CD4-positive, alpha-beta T cell treated with Interleukin-17A for 1 hour (primary cell): ENCODE data around the gene DNM3.

ENCODE experiments used
- DNase-seq: peaks from one replicate; pipeline ENCODE4 v3.0.0-alpha.2; 2020

DNM3 gene

DNA sequence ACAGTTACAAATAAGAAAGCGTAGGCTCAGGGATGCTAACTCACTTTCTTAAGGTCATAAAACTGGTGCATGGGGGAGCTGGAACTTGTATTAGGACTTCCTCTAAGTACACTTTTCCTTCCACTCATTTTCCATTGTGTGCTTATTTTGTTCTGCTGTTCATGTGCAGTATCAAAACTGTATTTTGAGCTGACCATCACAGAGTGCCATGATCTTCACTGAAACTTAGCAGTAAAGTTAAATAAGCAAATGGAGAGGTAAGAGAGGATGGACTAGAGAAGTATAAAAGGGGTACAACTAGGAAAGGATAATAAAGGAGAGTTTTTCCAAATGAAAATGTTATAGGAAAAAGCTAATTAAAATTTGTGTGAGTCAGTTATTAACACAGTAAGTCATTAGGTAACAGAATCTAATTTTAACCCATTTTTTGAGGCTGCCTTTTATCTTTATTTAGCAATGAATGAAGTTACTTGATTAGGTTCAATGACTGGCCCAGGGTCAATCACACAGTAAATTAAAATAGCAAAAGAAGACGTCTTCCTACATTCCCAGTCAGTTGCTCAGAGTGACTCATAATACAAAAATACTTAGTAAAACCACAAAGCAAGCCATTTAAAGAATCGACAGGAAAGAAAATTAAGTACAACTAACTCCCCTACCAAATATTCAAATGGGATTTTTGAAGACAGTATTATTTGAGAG lies 413.4 kb downstream of the DNM3 start:
- DNase-seq: no peak

DNA sequence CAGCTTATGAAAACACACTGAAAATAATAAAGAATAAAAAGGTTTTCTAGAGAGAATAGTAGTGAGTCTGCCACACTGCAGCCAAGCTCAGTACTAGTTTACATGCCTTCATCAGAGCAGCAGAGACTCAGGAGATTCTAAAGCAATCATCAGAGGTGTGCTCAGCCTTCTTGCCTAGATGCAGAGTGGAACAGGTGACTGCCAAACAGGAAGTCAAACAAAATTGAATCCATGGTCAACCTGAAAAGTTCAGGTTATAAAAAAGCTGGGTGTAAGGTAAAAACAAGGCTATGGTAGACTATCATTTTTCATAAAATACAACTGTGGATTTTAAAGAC lies 413.9 kb downstream of the DNM3 start:
- DNase-seq: no peak

DNA sequence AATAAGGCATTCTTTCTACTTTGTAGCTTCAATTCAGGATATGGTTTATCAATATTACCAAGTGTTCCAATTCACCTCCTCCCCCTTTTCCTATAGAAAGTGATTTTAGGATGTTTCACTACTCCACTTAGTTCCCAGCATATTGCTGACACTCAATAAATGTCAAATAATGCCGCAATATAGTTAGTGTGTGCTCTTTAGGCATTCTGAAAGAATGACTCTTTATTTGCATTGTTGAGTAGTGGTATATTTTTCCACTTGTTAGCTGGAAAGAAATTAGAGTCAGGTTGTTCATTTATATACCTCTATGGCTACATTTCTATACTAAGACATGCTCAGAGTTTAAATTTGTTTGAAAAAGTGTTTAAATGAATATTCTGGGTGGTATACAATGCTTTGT lies 424.6 kb downstream of the DNM3 start:
- no peak for DNase-seq

DNA sequence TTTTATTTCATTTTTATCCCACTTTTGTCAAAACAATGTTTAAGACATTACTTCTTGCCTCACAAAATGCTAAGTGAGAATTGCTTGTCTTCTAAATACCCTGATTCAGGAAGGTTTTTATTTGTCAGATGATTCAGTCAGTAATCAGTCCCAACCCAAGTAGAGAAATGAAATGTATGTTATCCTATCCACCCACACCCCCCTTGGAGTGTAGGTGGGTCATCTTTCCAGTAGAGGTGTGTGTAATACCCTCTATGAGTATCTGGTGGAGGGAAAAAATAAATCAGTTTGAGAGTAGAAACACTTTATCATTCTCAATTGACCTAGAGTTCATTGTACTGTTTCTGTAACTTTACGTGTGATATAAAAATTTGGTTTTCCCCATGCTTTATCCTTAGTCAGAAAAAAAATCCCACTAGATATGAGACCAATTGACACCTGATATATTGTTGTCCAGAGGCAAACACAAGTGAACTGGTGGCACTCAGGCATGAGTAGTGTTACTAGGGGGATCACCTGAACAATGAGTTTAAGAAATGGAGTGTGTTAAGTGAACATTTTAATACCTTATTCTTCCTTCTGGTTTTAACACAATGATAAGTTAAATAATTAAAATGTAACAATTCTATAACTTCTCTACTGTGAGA lies 425.4 kb downstream of the DNM3 start:
- DNase-seq: no peak

DNA sequence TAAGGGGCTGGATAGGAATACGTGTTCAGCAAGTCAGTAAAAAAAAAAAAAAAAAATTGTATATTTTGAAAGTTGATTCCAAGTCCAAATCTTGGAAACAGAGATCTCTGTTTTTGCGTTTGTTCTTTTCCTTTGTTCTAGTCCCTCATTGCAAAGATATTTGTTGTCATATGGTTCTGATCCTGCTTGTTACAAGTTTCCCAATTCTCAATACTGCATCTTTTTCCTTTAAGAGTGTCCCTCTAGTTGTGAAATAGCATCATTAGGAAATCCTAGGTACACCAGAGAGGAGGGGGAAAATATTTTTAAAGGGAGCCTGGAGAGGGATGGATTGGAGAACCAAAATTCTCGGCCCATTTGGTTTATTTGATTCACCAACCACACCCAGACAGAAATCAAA lies 426.9 kb downstream of the DNM3 start:
- DNase-seq: no peak

- DNase-seq: no peak
Measured at GRCh38 chr1:172269084-172269483, 427.8 kb downstream of the DNM3 start.

DNA sequence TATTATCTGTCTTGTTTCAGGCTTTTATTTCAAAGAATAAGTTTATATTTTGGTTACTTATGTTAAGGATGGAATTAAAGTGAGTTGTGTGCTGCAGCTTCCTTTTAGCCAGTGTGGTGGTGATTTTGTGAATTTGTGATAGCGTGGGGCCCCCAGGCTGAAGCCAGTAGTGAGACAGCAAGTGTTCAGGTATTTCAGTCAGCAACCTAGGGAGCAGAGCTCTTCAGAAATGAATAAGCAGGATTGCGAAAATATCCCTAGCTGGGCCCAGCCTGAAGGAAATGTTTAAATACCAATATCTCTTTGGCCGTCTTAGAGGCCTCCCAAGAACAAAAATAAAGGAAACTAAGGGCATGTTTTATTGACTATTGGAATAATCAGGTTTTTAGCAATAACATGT lies 428.3 kb downstream of the DNM3 start:
- no peak for DNase-seq

DNA sequence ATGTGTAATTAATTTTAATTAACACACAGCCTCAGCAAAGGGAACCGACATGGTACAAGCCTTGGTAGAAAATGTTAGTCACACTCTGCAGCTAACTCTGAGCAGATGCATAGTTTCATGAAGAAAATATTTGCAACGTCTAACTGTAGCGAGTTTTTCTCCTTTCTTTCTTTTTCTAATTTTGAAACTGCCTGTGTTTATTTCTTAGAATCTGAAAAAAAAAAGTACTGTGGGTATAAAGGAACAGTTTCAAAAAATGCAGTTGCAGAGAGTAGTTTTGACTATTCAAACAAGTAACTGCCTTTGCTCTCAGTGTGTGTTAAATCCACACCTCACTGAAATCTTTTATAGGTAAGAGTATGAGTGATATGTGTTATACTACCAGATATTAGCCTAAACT lies 429.3 kb downstream of the DNM3 start:
- DNase-seq: no peak

DNA sequence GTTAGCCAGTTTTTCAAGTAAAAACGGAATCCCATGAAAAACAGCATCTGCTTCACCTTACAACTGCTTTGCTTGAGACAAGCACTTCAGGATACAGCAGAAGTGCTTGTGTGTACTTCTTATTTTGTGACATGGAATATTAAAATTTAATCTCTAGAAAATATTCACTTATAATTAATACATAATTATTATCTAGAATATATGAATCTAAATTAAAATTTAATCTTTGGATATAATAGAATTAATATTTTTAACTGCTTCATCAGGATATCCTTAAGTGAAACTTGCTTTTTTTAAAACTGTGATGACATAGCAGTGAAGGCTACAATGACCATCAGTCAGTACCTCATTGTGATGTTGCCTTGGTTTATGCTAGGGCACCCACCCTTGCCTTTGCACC lies 430.8 kb downstream of the DNM3 start:
- no peak for DNase-seq

DNA sequence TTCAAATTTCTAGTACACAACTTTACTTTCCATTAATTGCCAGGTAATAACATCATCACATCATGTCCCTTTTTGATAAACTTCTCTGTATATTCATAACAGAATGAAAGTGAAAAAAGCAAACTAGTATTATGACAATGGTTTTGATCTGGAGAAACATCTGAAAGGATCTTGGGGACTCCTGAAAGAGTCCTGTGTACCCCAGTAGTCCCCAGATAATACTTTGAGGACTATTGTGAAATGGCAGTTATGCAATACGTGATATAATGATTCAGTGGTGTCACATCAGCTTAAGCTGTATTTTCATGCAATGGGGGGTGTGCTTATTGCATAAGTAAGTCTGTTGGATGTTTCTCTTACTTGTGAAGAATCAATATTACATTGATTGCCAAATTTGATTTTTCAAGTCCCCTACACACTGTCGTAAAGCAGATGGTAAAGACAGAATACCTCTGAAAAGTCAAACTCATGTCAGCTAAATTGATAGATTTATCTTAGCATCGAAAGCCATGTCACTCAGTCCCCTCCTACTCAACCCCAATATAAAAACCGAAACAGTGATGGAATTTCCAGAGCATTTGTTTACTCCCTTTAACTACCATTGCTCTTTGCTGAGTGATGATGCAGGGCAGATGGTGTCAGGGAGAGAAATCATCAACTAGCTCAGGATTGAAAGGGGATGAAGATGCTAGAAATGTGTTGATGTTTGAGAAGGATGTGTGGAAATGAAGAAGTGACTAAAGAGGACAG lies 432.5 kb downstream of the DNM3 start:
- no peak for DNase-seq

GRCh38 chr1:172275478-172275877 lies 434.2 kb downstream of the DNM3 start:
- DNase-seq: no peak

DNA sequence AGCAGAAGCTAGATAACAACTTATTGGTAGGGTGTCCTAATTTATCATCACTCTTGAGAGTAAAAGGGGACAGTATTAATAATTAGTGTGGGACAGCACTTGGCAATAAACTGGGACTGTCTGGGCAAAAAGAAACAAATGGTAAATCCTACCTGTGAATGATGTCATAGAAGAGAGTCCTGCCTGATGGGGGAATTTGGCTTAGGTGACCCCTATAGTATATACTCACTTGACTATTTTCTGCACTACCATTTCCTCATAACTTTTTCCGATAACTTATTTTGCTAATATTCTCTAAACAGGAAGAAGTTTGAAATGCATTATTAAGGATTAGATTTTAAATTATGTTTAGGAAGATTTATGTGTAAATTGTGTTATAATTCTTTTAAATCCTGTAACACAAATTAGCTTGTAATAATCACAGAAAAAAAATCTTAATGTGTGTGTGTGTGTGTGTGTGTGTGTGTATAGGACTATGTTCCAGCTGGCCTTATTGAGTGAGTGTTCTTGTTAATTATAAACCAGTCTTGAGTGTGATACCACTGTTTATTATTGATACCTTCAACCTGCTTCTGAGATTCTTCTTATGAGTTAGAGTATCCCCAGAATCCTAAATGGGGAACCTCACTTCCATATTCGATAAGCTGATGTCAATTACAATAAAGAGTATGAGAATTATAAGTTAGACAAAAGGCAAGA lies 435.0 kb downstream of the DNM3 start:
- no peak for DNase-seq

- DNase-seq: no peak
Measured at GRCh38 chr1:172277275-172277674, 436.0 kb downstream of the DNM3 start.

DNA sequence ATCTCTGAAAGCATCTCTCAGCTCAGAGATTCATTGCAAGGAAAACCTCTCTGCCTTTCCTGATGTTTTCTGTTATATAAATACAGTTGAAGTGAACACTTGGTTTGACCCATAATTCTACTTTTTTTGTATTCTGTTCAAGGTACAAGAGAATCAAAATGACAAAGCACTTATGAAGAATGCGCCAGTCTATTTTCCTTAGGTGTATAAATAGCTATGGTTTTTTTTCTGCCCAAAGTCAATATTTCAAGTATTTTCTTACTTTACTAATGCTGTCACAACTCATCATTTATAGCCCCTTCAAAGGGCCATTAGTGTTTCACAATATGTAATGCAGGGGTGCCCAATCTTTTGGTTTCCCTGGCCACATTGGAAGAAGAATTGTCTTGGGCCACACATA lies 436.7 kb downstream of the DNM3 start:
- DNase-seq: no peak

DNA sequence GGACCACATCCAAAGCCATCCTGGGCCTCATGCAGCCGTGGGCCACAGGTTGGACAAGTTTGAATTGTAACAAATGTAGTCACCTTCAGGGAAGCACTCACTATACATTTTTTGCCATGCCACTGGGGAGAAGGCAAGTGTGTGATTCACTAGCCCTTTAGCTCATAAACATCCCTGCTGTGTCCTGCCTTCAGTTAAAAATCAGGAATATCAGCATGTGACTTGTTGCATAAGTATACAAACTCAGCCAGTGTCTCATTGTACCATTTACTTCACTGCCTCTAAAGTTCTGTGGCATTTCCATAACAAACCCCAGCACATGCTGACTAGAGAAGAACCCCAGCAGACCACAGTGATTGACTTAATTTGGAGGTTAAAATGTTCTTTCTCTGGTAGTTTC lies 437.2 kb downstream of the DNM3 start:
- no peak for DNase-seq

DNA sequence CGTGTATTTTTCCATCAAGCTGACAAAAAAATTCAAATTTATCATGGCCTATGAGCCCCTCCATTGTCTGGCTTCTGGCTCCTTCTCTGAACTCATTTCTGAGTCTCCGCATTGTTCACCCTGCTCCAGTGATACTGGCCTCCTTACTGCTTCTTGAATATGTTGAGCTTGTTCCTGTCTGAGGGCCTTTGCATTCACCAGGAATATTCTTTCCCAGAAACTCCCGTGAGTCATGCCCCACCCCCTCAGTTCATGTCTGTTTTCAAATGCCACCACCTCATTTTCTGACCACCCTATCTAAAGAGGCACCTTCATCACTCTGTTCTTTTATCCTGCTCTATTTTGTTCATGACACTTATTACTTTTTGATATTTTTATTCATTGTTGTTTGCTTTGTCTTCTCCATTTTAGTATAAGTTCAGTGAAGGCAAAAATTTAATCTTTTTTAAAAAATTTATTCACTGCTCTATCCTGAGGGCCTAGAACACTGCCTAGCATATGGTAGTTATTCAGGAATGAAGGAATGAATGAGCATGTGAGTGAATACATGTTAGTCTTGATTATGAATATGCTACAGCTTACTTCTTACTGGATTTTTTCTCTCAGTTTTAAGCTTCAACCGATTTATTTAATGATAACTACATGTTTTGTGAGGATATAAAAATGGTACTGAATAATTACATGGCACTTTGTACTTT lies 438.8 kb downstream of the DNM3 start:
- no peak for DNase-seq

GRCh38 chr1:172283766-172284165 lies 442.5 kb downstream of the DNM3 start:
- no peak for DNase-seq

GRCh38 chr1:172286629-172287076 lies 445.4 kb downstream of the DNM3 start:
- DNase-seq: no peak

- DNase-seq: no peak
Measured at GRCh38 chr1:172287208-172287607, 445.9 kb downstream of the DNM3 start.

GRCh38 chr1:172288581-172288980 lies 447.3 kb downstream of the DNM3 start:
- no peak for DNase-seq

DNA sequence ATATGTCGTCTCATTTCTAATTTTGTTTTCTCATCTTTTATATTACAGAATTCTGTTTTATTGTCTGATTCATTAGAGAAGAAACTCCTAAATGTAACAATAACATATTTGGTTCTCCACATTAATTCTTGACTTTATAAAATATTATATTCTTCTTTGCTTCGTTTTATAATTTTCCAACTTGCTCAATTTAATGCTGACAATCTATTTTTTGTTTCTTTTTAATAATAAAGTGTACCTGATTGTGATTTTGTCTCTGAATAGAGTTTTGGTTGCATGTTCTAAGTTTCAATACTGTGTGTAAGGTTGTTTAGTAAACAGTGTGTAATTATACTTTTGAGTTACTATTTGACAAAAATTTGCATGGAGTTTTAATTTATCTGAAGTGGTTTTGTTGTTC lies 448.1 kb downstream of the DNM3 start:
- no peak for DNase-seq

DNA sequence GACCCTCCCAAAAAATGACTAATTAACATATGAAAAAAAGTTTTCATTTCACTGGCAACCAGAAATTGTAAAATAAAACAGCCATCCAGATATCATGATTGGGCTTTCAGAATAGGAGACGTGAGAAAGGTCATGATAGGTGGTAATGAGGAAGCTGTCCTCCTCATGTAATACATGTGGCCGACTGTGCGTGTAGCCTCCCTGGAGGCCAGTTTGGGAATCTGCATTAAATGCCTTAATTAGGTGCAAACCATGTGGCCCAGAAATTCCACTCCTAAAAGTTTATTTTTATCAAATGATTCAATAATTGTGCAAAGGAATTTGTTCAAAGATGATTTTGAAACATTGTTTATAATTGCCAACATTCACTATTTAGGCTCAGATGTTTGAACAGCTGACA lies 451.5 kb downstream of the DNM3 start:
- no peak for DNase-seq

DNA sequence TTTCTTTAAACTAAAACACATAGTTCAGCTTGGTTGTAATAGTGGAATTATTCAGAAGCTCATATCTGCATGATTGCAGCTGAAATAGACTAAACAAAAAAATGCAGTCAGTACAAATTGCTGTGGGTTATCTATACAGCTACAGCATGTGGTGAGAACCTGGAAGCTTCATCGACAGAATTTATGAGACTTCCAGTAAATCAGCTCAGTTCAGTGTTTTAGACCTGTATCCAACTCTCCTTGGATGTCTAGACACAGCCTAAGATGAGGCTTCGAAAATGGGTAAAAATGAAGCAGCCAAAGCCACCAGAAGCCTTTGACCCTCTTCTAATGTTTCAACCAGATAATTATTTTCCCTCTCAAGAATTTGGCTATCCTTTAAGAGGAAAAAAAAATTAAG lies 452.1 kb downstream of the DNM3 start:
- DNase-seq: no peak
